ENCODE data around the gene ATP7B.
A peak's percentile ranks its signal among the peaks of the same experiment; 100 is the strongest.
"Not testable (repeated sequence)": the region's sequence is repeated elsewhere in the genome, so short reads cannot be mapped to it uniquely, and the experiment has no call there.

Gene ATP7B

DNA sequence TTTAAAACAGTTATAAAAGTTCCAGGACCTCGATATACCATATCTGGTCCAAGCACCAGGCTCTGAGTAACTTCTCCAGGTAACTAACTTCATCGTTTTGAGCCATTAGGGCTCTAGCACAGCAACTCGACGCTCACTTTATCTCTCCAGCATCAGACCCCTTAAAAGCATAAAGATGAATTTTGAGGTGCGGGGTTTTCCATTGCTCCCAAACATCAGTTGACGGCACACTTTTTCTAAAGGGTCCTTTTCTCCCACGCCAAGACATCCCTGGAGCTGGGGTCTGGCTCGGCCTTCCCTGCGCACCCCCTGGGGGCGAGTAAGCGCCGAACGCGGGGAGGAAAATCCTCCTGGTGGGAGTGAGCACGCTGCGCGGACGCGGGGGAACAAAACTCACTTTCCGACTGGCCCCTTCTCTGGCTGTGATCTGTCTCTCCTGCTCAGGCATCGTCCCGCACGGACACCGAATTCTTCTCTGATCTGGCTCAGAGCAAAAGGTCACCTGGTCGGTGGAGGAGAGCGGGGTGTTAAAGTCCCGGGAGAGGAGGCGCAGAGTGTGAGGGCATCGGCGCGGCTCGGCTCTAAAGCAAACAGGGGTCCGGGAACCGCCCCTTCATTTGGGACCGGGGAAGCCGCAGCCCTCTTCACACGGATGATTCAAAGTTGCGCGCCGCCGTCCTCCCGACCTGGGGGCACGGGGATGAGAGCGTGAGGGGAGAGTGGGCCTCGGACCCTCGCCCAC lies at the start of gene ATP7B:
Gene ATP7B, minus strand, starts transcription at position 561 of the 742 bp plus-strand sequence. Its CDS starts 113 bp downstream, at position 448.
- Histone ChIP-seq H3K27me3 (ENCODE audit: low read depth, low read length) (no peaks in the 10 kb centered on the region), H3K4me1 (ENCODE audit: control insufficient read depth in 1 of 2, insufficient read depth in 2 of 2, low read length in 2 of 2) (peaks cover 9 to 24% of the 10 kb centered on the region in 2 donors), H3K27ac (ENCODE audit: low read length) (peak within 1 kb of the TSS; percentile 92), H3K4me3 (ENCODE audit: low read depth in 1 of 2, low read length in 2 of 2) (peak within 1 kb of the TSS; percentile 100), H3K36me3 (ENCODE audit: control insufficient read depth in 1 of 2, insufficient read depth in 2 of 2, low read length in 2 of 2) (no peaks in the 10 kb centered on the region), H3K9me3 (ENCODE audit: control insufficient read depth in 1 of 2, low read length in 2 of 2) (no peaks in the 10 kb centered on the region)

DNA sequence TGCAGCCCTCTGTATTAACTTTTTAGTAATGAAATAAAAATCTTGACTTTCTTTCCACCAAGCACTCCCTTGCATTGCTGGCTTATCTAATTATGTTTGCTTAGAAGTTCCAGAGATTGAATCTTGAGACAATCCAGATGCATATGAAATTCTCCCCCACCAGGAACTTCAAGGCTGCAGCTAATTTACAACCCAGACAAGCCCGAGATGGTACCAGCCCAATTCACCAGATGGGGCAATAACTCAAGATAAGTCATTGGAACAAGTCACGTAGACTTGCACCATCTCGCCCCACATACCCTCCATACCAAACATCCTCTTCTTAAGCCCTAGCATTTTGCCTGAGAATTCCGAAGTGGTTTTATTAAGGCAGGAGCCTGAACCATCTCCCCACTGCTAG lies 42.2 kb upstream of the ATP7B start:
- Histone ChIP-seq H3K4me1 (ENCODE audit: control insufficient read depth in 1 of 2, insufficient read depth in 2 of 2, low read length in 2 of 2) (no peaks in the 10 kb centered on the region), H3K9me3 (ENCODE audit: control insufficient read depth in 1 of 2, low read length in 2 of 2) (peaks cover 0 to 1% of the 10 kb centered on the region in 2 donors), H3K4me3 (ENCODE audit: low read depth in 1 of 2, low read length in 2 of 2) (no peak overlapping the region), H3K36me3 (ENCODE audit: control insufficient read depth in 1 of 2, insufficient read depth in 2 of 2, low read length in 2 of 2) (no peaks in the 10 kb centered on the region), H3K27ac (ENCODE audit: low read length) (no peak overlapping the region), H3K27me3 (ENCODE audit: low read depth, low read length) (no peaks in the 10 kb centered on the region)

DNA sequence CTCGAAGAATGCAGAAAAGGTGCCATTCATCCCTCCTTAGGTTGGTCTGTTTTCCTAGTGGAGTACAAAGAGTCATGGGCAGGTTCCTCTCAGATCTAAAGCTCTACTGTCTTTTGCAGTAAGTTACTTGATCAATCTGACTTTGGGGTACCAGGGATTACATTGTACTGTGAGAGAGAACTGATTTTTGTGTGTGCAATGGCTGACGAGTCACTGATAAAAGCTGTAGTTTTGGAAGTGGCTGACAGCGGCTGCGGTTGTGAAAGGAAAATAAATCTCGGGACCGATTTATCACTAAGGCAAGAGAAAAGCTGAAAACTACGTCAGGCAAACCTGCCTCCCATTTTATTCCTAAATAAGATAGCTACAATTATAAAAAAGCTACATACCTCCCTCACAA lies 40.1 kb upstream of the ATP7B start:
- Histone ChIP-seq H3K27me3 (ENCODE audit: low read depth, low read length) (no peaks in the 10 kb centered on the region), H3K36me3 (ENCODE audit: control insufficient read depth in 1 of 2, insufficient read depth in 2 of 2, low read length in 2 of 2) (no peaks in the 10 kb centered on the region), H3K4me3 (ENCODE audit: low read depth in 1 of 2, low read length in 2 of 2) (no peak overlapping the region), H3K4me1 (ENCODE audit: control insufficient read depth in 1 of 2, insufficient read depth in 2 of 2, low read length in 2 of 2) (no peaks in the 10 kb centered on the region), H3K9me3 (ENCODE audit: control insufficient read depth in 1 of 2, low read length in 2 of 2) (peaks cover 0 to 2% of the 10 kb centered on the region in 2 donors), H3K27ac (ENCODE audit: low read length) (no peak overlapping the region)

DNA sequence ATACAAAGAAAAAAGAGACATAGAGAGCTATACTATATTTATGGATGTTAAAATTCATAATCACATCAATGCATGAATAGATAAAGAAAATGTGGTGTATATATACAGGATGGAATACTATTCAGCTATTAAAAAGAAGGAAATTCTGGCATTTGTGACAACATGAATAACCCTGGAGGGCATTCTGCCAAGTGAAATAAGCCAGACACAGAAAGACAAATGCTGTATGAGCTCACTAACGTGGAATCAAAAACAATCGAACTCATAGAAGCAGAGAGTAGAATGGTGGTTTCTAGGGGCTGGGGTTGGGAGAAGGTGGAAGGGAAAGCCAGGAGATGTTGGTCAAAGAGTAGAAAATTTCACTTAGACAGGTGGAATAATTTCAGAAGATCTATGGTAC lies 37.3 kb upstream of the ATP7B start:
- Histone ChIP-seq H3K4me1 (ENCODE audit: control insufficient read depth in 1 of 2, insufficient read depth in 2 of 2, low read length in 2 of 2) (no peaks in the 10 kb centered on the region), H3K9me3 (ENCODE audit: control insufficient read depth in 1 of 2, low read length in 2 of 2) (peaks cover 0 to 2% of the 10 kb centered on the region in 2 donors), H3K27ac (ENCODE audit: low read length) (no peak overlapping the region), H3K27me3 (ENCODE audit: low read depth, low read length) (no peaks in the 10 kb centered on the region), H3K36me3 (ENCODE audit: control insufficient read depth in 1 of 2, insufficient read depth in 2 of 2, low read length in 2 of 2) (no peaks in the 10 kb centered on the region), H3K4me3 (ENCODE audit: low read depth in 1 of 2, low read length in 2 of 2) (no peak overlapping the region)

DNA sequence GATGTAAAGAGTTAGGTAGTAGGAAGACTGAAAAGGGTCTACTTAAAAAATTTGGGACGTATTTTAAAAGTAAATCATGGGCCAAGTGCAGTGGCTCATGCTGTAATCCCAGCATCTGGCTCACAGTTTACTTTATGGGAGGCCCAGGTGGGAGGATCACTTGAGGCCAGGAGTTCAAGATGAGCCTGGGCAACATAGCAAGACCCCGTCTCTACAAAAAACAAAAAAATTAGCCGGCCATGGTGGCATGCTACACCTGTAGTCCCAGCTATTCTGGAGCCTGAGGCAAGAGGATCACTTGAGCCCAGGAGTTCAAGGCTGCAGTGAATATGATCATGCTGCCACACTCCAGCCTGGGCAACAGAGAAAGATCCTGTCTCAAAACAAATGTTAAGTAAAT lies 36.2 kb upstream of the ATP7B start:
- peaks cover 0 to 2% of the 10 kb centered on the region in 2 donors for H3K9me3 ChIP-seq (ENCODE audit: control insufficient read depth in 1 of 2, low read length in 2 of 2)
- no peak overlapping the region for H3K4me3 ChIP-seq (ENCODE audit: low read depth in 1 of 2, low read length in 2 of 2)
- no peaks in the 10 kb centered on the region for H3K27me3 ChIP-seq (ENCODE audit: low read depth, low read length)
- no peak overlapping the region for H3K27ac ChIP-seq (ENCODE audit: low read length)
- no peaks in the 10 kb centered on the region for H3K4me1 ChIP-seq (ENCODE audit: control insufficient read depth in 1 of 2, insufficient read depth in 2 of 2, low read length in 2 of 2)
- no peaks in the 10 kb centered on the region for H3K36me3 ChIP-seq (ENCODE audit: control insufficient read depth in 1 of 2, insufficient read depth in 2 of 2, low read length in 2 of 2)

DNA sequence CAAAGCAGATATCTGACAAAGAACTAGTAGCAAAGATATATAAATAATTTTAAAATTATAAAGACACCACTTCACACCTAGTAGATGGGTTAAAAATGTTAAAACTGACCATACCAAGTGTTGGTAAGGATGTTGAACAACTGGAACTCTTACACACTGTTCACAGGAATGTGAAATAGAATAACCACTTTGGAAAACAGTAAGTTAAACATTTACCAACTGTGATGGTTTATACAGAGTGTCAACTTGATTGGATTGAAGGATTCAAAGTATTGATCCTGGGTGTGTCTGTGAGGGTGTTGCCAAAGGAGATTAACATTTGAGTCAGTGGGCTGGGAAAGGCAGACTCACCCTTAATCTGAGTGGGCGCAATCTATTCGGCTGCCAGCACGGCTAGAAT lies 32.4 kb upstream of the ATP7B start:
- Histone ChIP-seq H3K9me3 (ENCODE audit: control insufficient read depth in 1 of 2, low read length in 2 of 2) (peaks cover 0 to 2% of the 10 kb centered on the region in 2 donors), H3K36me3 (ENCODE audit: control insufficient read depth in 1 of 2, insufficient read depth in 2 of 2, low read length in 2 of 2) (no peaks in the 10 kb centered on the region), H3K27me3 (ENCODE audit: low read depth, low read length) (no peaks in the 10 kb centered on the region), H3K4me3 (ENCODE audit: low read depth in 1 of 2, low read length in 2 of 2) (no peak overlapping the region), H3K27ac (ENCODE audit: low read length) (no peak overlapping the region), H3K4me1 (ENCODE audit: control insufficient read depth in 1 of 2, insufficient read depth in 2 of 2, low read length in 2 of 2) (no peaks in the 10 kb centered on the region)

DNA sequence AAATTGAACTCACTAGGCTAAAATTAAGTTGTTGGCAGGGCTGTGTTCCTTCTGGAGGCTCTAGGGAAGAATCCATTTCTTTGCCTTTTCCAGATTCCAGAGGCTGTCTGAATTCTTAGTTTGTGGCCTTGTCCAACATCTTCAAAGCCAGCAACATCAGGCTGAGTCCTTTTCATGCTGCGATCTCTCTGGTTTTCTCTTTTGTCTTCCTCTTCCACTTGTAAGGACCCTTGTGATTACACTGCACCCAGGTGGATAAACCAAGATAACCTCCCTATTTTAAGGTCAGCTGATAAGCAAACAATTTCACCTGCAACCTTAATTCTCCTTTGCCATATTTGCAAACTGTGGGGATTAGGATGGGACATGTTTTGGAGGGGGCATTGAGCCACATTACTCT lies 24.8 kb upstream of the ATP7B start:
- Histone ChIP-seq H3K36me3 (ENCODE audit: control insufficient read depth in 1 of 2, insufficient read depth in 2 of 2, low read length in 2 of 2) (no peaks in the 10 kb centered on the region), H3K27ac (ENCODE audit: low read length) (no peak overlapping the region), H3K4me3 (ENCODE audit: low read depth in 1 of 2, low read length in 2 of 2) (no peak overlapping the region), H3K27me3 (ENCODE audit: low read depth, low read length) (no peaks in the 10 kb centered on the region), H3K9me3 (ENCODE audit: control insufficient read depth in 1 of 2, low read length in 2 of 2) (no peaks in the 10 kb centered on the region), H3K4me1 (ENCODE audit: control insufficient read depth in 1 of 2, insufficient read depth in 2 of 2, low read length in 2 of 2) (no peaks in the 10 kb centered on the region)

DNA sequence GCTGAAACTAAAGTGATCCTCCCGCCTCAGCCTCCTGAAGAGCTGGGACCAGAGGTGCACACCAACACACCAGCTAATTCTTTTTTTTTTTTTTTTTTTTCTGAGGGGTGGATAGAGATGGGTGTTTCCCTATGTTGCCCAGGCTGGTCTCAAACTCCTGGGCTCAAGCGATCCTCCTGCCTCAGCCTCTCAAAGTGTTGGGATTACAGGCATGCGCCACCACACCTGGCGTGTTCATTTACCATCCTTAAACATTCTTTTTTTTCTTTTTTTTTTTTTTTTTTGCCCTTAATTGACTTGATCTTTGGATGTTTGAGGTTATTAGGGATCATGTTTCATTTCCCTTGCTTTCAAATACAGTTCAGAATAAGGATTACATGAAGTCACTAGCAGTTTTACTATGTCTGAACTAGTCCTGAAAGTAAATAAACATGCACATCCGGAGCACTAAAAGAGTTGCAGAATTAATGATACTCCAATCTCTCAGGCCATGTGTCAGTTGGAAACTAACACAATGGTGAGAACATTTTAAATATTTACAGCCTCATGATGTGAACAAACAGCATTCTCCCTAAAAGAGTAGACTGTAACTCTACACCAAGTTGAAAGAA lies 23.5 kb upstream of the ATP7B start:
- H3K36me3 ChIP-seq (ENCODE audit: control insufficient read depth in 1 of 2, insufficient read depth in 2 of 2, low read length in 2 of 2) = no peaks in the 10 kb centered on the region
- no peaks in the 10 kb centered on the region for H3K9me3 ChIP-seq (ENCODE audit: control insufficient read depth in 1 of 2, low read length in 2 of 2)
- no peaks in the 10 kb centered on the region for H3K27me3 ChIP-seq (ENCODE audit: low read depth, low read length)
- no peak overlapping the region for H3K4me3 ChIP-seq (ENCODE audit: low read depth in 1 of 2, low read length in 2 of 2)
- H3K4me1 ChIP-seq (ENCODE audit: control insufficient read depth in 1 of 2, insufficient read depth in 2 of 2, low read length in 2 of 2) = no peaks in the 10 kb centered on the region
- no peak overlapping the region for H3K27ac ChIP-seq (ENCODE audit: low read length)

DNA sequence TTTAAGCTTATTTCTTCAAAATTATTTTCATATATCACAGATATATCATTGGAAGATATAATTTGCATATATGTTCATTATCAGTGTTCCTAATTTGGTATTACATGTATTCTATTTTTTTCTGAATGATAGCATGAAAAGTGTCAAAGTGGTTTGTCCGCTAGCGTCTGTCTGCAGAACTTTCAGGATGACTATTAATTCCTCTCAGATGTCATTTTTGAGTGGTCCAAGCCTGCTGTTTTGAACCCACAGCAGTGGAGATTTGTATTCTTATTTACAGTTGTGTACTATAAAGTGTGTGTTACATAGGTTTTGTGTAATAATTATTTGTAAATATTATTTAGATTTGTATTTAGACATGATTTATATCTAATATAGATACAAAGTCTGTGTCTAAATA lies 21.8 kb upstream of the ATP7B start:
- no peaks in the 10 kb centered on the region for H3K9me3 ChIP-seq (ENCODE audit: control insufficient read depth in 1 of 2, low read length in 2 of 2)
- H3K27ac ChIP-seq (ENCODE audit: low read length) = no peak overlapping the region
- H3K4me1 ChIP-seq (ENCODE audit: control insufficient read depth in 1 of 2, insufficient read depth in 2 of 2, low read length in 2 of 2) = no peaks in the 10 kb centered on the region
- H3K27me3 ChIP-seq (ENCODE audit: low read depth, low read length) = no peaks in the 10 kb centered on the region
- H3K4me3 ChIP-seq (ENCODE audit: low read depth in 1 of 2, low read length in 2 of 2) = no peak overlapping the region
- peaks cover 0 to 9% of the 10 kb centered on the region in 2 donors for H3K36me3 ChIP-seq (ENCODE audit: control insufficient read depth in 1 of 2, insufficient read depth in 2 of 2, low read length in 2 of 2)

DNA sequence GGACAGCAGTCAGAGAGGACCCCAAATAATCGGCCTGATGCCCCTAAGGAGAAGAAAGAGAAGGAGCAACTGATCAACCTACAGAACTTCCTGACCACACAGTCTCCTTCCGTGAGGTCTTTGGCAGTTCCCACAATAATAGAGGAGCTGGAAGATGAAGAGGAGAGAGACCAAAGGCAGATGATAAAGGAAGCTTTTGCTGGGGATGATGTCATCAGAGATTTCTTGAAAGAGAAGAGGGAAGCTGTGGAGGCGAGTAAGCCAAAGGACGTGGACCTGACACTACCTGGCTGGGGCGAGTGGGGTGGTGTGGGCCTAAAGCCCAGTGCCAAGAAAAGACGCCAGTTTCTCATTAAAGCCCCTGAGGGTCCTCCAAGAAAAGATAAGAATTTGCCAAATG lies 19.2 kb upstream of the ATP7B start:
- not testable (repeated sequence) for H3K27me3 ChIP-seq (ENCODE audit: low read depth, low read length); H3K9me3 ChIP-seq (ENCODE audit: control insufficient read depth in 1 of 2, low read length in 2 of 2); H3K4me3 ChIP-seq (ENCODE audit: low read depth in 1 of 2, low read length in 2 of 2); H3K4me1 ChIP-seq (ENCODE audit: control insufficient read depth in 1 of 2, insufficient read depth in 2 of 2, low read length in 2 of 2); H3K27ac ChIP-seq (ENCODE audit: low read length)
- H3K36me3 ChIP-seq (ENCODE audit: control insufficient read depth in 1 of 2, insufficient read depth in 2 of 2, low read length in 2 of 2) = peaks cover 0 to 17% of the 10 kb centered on the region in 2 donors

DNA sequence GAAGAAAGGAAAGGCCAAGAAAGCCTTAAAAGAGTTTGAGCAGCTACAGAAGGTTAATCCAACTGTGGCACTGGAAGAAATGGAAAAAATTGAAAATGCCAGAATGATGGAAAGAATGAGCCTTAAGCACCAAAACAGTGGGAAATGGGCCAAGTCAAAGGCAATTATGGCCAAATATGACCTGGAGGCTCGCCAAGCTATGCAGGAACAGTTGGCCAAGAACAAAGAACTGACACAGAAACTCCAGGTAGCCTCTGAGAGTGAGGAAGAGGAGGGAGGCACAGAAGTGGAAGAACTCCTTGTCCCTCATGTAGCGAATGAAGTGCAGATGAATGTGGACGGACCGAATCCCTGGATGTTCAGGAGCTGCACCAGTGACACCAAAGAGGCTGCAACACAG lies 18.3 kb upstream of the ATP7B start:
- Histone ChIP-seq H3K36me3 (ENCODE audit: control insufficient read depth in 1 of 2, insufficient read depth in 2 of 2, low read length in 2 of 2) (peaks cover 5 to 26% of the 10 kb centered on the region in 2 donors), H3K27ac (ENCODE audit: low read length) (no peak overlapping the region), H3K4me3 (ENCODE audit: low read depth in 1 of 2, low read length in 2 of 2) (no peak overlapping the region), H3K27me3 (ENCODE audit: low read depth, low read length) (no peaks in the 10 kb centered on the region), H3K9me3 (ENCODE audit: control insufficient read depth in 1 of 2, low read length in 2 of 2) (no peaks in the 10 kb centered on the region), H3K4me1 (ENCODE audit: control insufficient read depth in 1 of 2, insufficient read depth in 2 of 2, low read length in 2 of 2) (no peaks in the 10 kb centered on the region)

DNA sequence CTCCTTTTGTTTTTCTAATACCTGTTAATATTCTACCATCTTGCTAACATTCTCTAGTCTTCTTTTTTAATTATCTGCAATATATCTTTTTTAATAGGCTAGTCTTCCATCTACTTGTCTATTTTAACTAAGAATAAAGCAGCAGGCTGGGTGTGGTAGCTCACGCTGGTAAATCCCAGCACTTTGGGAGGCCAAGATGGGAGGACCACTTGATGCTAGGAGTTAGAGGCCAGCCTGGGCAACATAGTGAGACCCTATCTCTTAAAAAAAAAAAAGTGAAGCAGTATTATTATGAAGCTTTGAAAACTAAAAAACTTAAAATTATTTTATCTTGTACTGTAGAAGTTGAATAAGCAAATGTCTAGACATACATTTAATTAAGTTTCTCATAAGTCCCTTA lies 16.6 kb upstream of the ATP7B start:
- no peak overlapping the region for H3K27ac ChIP-seq (ENCODE audit: low read length)
- H3K4me1 ChIP-seq (ENCODE audit: control insufficient read depth in 1 of 2, insufficient read depth in 2 of 2, low read length in 2 of 2) = no peaks in the 10 kb centered on the region
- H3K4me3 ChIP-seq (ENCODE audit: low read depth in 1 of 2, low read length in 2 of 2) = no peak overlapping the region
- no peaks in the 10 kb centered on the region for H3K9me3 ChIP-seq (ENCODE audit: control insufficient read depth in 1 of 2, low read length in 2 of 2)
- H3K27me3 ChIP-seq (ENCODE audit: low read depth, low read length) = no peaks in the 10 kb centered on the region
- peaks cover 12 to 28% of the 10 kb centered on the region in 2 donors for H3K36me3 ChIP-seq (ENCODE audit: control insufficient read depth in 1 of 2, insufficient read depth in 2 of 2, low read length in 2 of 2)
